WTC11 (cell line): ENCODE data around the gene RRAGD. TPM values are rescaled to one million over a fixed set of nuclear protein-coding genes. Genes with fewer than 3 reads are reported as not detected.
"Not testable (repeated sequence)": the region's sequence is repeated elsewhere in the genome, so short reads cannot be mapped to it uniquely, and the experiment has no call there.

Experiments
- ATAC-seq: fragments of 200-7000 bp; cut with Tn5 transposase; 2 replicates; pipeline ENCODE4 v1.10.0; 2021; ENCODE audit warnings: mild to moderate bottlenecking, moderate library complexity
- CTCF ChIA-PET: fragments of 300-600 bp; sonication (Branson Sonifier 250); formaldehyde crosslinking; loops from one replicate; lab custom pipeline; 2021; ENCODE audit warnings: antibody characterized with exemption; lab: Charles Lee
- POLR2A ChIA-PET: fragments of 350-600 bp; sonication (Branson Sonifier 250); formaldehyde crosslinking; loops from one replicate; lab custom pipeline; 2021; ENCODE audit warnings: antibody characterized with exemption; lab: Charles Lee
- DNase-seq: peaks from one replicate; pipeline ENCODE4 v3.0.0; 2021; ENCODE audit warnings: low spot score
- H3K27ac Mint-ChIP-seq: 2 replicates; pipeline ENCODE4 v1.8.0; 2021; ENCODE audit warnings: mixed read lengths
- H3K27me3 Mint-ChIP-seq: 2 replicates; pipeline ENCODE4 v1.8.0; 2021; ENCODE audit warnings: low read depth, mild to moderate bottlenecking, moderate library complexity, mixed read lengths
- H3K36me3 Mint-ChIP-seq: 2 replicates; pipeline ENCODE4 v1.8.0; 2021; ENCODE audit warnings: mixed read lengths
- H3K4me1 Mint-ChIP-seq: 2 replicates; pipeline ENCODE4 v1.8.0; 2022; ENCODE audit warnings: mixed read lengths
- H3K4me3 Mint-ChIP-seq: 2 replicates; pipeline ENCODE4 v1.8.0; 2021; ENCODE audit warnings: mild to moderate bottlenecking, moderate library complexity, mixed read lengths
- H3K9me3 Mint-ChIP-seq: 2 replicates; pipeline ENCODE4 v1.8.0; 2021; ENCODE audit warnings: mixed read lengths
- ATF1 ChIP-seq: sonication (generic); formaldehyde crosslinking; IDR thresholded peaks from 2 replicates; pipeline ENCODE4 v1.8.1; 2023; ENCODE audit warnings: mild to moderate bottlenecking, moderate library complexity, missing genetic modification reagents
- CREM ChIP-seq: sonication (generic); formaldehyde crosslinking; IDR thresholded peaks from 2 replicates; pipeline ENCODE4 v1.8.1; 2022; ENCODE audit warnings: mild to moderate bottlenecking, missing genetic modification reagents, moderate library complexity
- EMX1 ChIP-seq: fragments of 250-450 bp; sonication (Bioruptor Pico); IDR thresholded peaks from 2 replicates; pipeline ENCODE4 v1.8.0; 2021; ENCODE audit warnings: mild to moderate bottlenecking
- ETV6 ChIP-seq: sonication (generic); formaldehyde crosslinking; IDR thresholded peaks from 2 replicates; pipeline ENCODE4 v1.8.1; 2022; ENCODE audit warnings: mild to moderate bottlenecking, missing genetic modification reagents
- FOXP1 ChIP-seq: sonication (generic); formaldehyde crosslinking; IDR thresholded peaks from 2 replicates; pipeline ENCODE4 v1.8.0; 2022; ENCODE audit warnings: missing genetic modification reagents, mild to moderate bottlenecking, moderate library complexity, borderline replicate concordance
- GTF2I ChIP-seq: fragments of 250-450 bp; sonication (Bioruptor Pico); conservative IDR thresholded peaks from 2 replicates; pipeline ENCODE4 v1.4.0; 2021; ENCODE audit warnings: mild to moderate bottlenecking
- JUN ChIP-seq: sonication (generic); formaldehyde crosslinking; IDR thresholded peaks from 2 replicates; pipeline ENCODE4 v1.8.0; 2023; ENCODE audit warnings: mild to moderate bottlenecking, missing genetic modification reagents
- MYBL2 ChIP-seq: sonication (generic); formaldehyde crosslinking; IDR thresholded peaks from 2 replicates; pipeline ENCODE4 v1.8.1; 2023; ENCODE audit warnings: mild to moderate bottlenecking, moderate library complexity, missing genetic modification reagents
- NR3C1 ChIP-seq: sonication (generic); formaldehyde crosslinking; conservative IDR thresholded peaks from 2 replicates; pipeline ENCODE4 v1.8.1; 2023; ENCODE audit warnings: low read depth, mild to moderate bottlenecking, missing genetic modification reagents
- PRRX2 ChIP-seq: fragments of 250-450 bp; sonication (Bioruptor Pico); IDR thresholded peaks from 2 replicates; pipeline ENCODE4 v1.8.0; 2021; ENCODE audit warnings: mild to moderate bottlenecking
- SMAD3 ChIP-seq: sonication (generic); formaldehyde crosslinking; IDR thresholded peaks from 2 replicates; pipeline ENCODE4 v1.8.0; 2022; ENCODE audit warnings: missing genetic modification reagents, mild to moderate bottlenecking, borderline replicate concordance
- ZNF219 ChIP-seq: sonication (generic); formaldehyde crosslinking; IDR thresholded peaks from 2 replicates; pipeline ENCODE4 v1.8.0; 2023; ENCODE audit warnings: missing genetic modification reagents, mild to moderate bottlenecking, borderline replicate concordance
- ZNF263 ChIP-seq: sonication (generic); formaldehyde crosslinking; IDR thresholded peaks from 2 replicates; pipeline ENCODE4 v1.8.1; 2022; ENCODE audit warnings: low read depth, mild to moderate bottlenecking, moderate library complexity, missing genetic modification reagents
- ZNF396 ChIP-seq: fragments of 250-450 bp; sonication (Bioruptor Pico); IDR thresholded peaks from 2 replicates; pipeline ENCODE4 v1.8.0; 2021; ENCODE audit warnings: mild to moderate bottlenecking, moderate library complexity, borderline replicate concordance
- ZNF423 ChIP-seq: fragments of 250-450 bp; sonication (Bioruptor Pico); IDR thresholded peaks from 2 replicates; pipeline ENCODE4 v2.1.2; 2022; ENCODE audit warnings: mild to moderate bottlenecking, moderate library complexity
- ZNF671 ChIP-seq: fragments of 250-450 bp; sonication (Bioruptor Pico); IDR thresholded peaks from 2 replicates; pipeline ENCODE4 v1.8.0; 2021; ENCODE audit warnings: mild to moderate bottlenecking
- total RNA-seq: library from RNA; stranded (reverse); gene quantifications from 3 replicates; pipeline ENCODE4 v1.2.3, GENCODE V29; 2021
- TF ChIP-seq, protein P1 (sequence below): sonication (generic); formaldehyde crosslinking; IDR thresholded peaks from 2 replicates; pipeline ENCODE4 v1.8.1; 2022; ENCODE audit warnings: low read depth, missing genetic modification reagents, borderline replicate concordance
- TF ChIP-seq, protein P2 (sequence below): sonication (generic); formaldehyde crosslinking; IDR thresholded peaks from 2 replicates; pipeline ENCODE4 v1.8.0; 2023; ENCODE audit warnings: missing genetic modification reagents, mild to moderate bottlenecking, borderline replicate concordance
- TF ChIP-seq, protein P3 (sequence below): fragments of 250-450 bp; sonication (Bioruptor Pico); IDR thresholded peaks from 2 replicates; pipeline ENCODE4 v1.9.0; 2021; ENCODE audit warnings: moderate library complexity, mild to moderate bottlenecking, inconsistent platforms, borderline replicate concordance
- TF ChIP-seq, protein P4 (sequence below): sonication (generic); formaldehyde crosslinking; IDR thresholded peaks from 2 replicates; pipeline ENCODE4 v1.8.0; 2023; ENCODE audit warnings: mild to moderate bottlenecking, missing genetic modification reagents
- TF ChIP-seq, protein P5 (sequence below): sonication (generic); formaldehyde crosslinking; conservative IDR thresholded peaks from 2 replicates; pipeline ENCODE4 v1.8.1; 2022; ENCODE audit warnings: mild to moderate bottlenecking, missing genetic modification reagents

The RRAGD gene
- total RNA-seq, 1 experiment from 2014 or later = 25.4 TPM

DNA sequence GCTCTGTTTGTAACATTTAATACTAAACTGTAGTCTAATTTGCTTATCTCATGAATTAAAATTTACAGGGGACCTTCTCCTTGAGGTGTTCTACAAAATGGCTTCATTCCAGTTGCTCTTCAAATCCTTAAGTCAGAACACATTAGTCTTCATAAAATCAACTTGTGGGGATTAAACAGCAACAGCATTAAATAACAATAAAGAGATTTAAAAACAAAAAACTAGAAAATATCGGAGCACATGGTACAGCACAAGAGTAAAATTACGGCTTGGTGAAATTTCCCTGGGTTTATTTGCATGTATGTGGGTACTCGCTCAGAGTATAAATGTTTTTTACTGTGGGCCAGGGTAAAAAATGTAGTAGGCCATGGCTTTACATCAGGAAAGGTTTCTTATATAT, 12.0 kb downstream of the RRAGD start (continued):
- TF ChIP-seq ZNF396 (CRISPR knock-in tag) = no peak

DNA sequence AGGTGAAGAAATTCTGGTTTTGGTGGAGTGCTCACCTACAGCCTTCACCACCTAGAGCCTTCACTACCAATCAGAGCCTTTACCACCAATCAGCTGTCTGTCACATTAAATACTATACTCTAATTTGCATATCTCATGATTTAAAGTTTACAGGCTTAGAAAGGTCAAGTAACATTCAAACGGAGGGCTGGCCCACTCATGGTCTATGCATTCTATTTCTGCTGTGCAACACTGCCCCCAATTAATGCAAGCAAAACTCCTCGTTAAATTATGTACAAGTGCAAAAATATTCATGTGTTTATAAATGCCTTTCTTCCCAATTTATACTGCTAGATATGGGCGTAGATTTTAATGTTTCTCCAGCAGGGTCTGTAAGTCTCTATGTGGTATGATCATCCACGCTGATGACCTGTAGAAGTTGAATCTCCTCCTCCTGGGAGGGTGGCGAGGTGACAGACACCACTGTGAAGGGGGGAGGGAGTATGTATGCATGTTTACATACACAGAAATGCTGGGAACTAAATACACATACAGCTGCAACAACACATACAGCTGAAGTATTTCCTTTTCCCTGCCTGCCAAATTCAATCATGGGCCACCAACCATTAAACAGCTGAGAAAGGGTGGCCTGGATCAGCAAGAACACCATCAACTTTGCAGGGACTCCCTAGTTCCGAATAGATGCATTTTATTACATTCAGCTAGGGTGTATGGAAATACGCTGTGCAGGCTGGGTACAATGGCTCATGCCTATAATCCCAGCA, 13.1 kb downstream of the RRAGD start:
- TF ChIP-seq NR3C1 (CRISPR knock-in tag) = no peak
- TF ChIP-seq, protein P1, sequence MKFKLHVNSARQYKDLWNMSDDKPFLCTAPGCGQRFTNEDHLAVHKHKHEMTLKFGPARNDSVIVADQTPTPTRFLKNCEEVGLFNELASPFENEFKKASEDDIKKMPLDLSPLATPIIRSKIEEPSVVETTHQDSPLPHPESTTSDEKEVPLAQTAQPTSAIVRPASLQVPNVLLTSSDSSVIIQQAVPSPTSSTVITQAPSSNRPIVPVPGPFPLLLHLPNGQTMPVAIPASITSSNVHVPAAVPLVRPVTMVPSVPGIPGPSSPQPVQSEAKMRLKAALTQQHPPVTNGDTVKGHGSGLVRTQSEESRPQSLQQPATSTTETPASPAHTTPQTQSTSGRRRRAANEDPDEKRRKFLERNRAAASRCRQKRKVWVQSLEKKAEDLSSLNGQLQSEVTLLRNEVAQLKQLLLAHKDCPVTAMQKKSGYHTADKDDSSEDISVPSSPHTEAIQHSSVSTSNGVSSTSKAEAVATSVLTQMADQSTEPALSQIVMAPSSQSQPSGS = no peak
- no peak for TF ChIP-seq ATF1 (CRISPR knock-in tag)
- no peak for TF ChIP-seq ETV6 (CRISPR knock-in tag)
- no peak for TF ChIP-seq PRRX2 (CRISPR knock-in tag)
- no peak overlapping the region for H3K4me3 Mint-ChIP-seq
- ChIA-PET POLR2A (no interaction called here), CTCF (no interaction called here)
- no peaks in the 10 kb centered on the region for H3K9me3 Mint-ChIP-seq
- no peak overlapping the region for H3K27ac Mint-ChIP-seq
- ATAC-seq = no peak
- H3K27me3 Mint-ChIP-seq = no peaks in the 10 kb centered on the region
- DNase-seq = no peak
- H3K4me1 Mint-ChIP-seq = peaks cover 20% of the 10 kb centered on the region
- H3K36me3 Mint-ChIP-seq = no peaks in the 10 kb centered on the region

DNA sequence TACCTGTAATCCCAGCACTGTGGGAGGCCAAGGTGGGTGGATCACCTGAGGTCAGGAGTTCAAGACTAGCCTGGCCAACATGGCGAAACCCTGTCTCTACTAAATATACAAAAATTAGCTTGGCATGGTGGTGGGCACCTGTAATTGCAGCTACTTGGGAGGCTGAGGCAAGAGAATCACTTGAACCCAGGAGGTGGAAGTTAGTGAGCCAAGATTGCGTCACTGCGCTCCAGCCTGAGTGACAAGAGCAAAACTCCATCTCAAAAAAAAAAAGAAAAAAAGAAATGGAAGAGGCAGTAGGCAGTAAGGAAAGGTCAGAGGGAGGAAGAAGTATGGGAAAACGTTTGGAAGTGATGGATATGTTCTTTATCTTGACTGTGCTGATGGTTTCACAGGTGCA, 14.2 kb downstream of the RRAGD start:
- POLR2A ChIA-PET, H3K9me3 Mint-ChIP-seq, ATAC-seq, H3K4me3 Mint-ChIP-seq, H3K27me3 Mint-ChIP-seq, H3K36me3 Mint-ChIP-seq, H3K27ac Mint-ChIP-seq, DNase-seq: not testable (repeated sequence)
- H3K4me1 Mint-ChIP-seq = peaks cover 20% of the 10 kb centered on the region
- CTCF ChIA-PET = interaction anchor here (0.7 to 1.0 kb wide), 4 partner anchors 10 to 212 kb away, joined by 3 read pairs; no protein-coding TSS in a partner anchor

DNA sequence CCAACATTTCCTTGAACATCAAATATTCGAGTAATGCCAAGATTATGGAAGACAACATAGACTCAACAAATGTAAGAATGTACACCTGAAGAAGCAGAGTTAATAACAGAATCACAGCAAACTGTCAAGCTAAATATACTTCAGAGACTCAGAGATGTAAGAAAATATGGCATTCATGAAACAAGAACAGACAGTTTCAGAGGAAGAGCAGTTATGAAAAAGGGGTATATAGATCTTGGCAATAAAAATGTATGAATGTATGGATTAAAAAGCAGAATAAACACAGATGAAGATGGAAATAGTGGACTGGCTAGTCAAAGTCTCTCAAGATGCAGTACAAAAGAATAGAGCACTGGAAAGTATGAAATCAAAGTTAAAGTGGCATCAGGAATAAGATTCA, 18.4 kb downstream of the RRAGD start:
- Mint-ChIP-seq H3K27me3 (no peaks in the 10 kb centered on the region; the same call in 1 of the 2 replicates), H3K4me3 (no peak overlapping the region), H3K36me3 (no peaks in the 10 kb centered on the region), H3K9me3 (peaks cover 10% of the 10 kb centered on the region), H3K4me1 (no peaks in the 10 kb centered on the region), H3K27ac (no peak overlapping the region)
- no peak for ATAC-seq
- ChIA-PET CTCF (interaction anchor here (0.6 kb wide), 1 partner anchor 332 kb away, joined by 3 read pairs; no protein-coding TSS in a partner anchor), POLR2A (no interaction called here)
- no peak for DNase-seq
- TF ChIP-seq ZNF219 = no peak
- TF ChIP-seq JUN (CRISPR knock-in tag) = no peak
- TF ChIP-seq, protein P2, sequence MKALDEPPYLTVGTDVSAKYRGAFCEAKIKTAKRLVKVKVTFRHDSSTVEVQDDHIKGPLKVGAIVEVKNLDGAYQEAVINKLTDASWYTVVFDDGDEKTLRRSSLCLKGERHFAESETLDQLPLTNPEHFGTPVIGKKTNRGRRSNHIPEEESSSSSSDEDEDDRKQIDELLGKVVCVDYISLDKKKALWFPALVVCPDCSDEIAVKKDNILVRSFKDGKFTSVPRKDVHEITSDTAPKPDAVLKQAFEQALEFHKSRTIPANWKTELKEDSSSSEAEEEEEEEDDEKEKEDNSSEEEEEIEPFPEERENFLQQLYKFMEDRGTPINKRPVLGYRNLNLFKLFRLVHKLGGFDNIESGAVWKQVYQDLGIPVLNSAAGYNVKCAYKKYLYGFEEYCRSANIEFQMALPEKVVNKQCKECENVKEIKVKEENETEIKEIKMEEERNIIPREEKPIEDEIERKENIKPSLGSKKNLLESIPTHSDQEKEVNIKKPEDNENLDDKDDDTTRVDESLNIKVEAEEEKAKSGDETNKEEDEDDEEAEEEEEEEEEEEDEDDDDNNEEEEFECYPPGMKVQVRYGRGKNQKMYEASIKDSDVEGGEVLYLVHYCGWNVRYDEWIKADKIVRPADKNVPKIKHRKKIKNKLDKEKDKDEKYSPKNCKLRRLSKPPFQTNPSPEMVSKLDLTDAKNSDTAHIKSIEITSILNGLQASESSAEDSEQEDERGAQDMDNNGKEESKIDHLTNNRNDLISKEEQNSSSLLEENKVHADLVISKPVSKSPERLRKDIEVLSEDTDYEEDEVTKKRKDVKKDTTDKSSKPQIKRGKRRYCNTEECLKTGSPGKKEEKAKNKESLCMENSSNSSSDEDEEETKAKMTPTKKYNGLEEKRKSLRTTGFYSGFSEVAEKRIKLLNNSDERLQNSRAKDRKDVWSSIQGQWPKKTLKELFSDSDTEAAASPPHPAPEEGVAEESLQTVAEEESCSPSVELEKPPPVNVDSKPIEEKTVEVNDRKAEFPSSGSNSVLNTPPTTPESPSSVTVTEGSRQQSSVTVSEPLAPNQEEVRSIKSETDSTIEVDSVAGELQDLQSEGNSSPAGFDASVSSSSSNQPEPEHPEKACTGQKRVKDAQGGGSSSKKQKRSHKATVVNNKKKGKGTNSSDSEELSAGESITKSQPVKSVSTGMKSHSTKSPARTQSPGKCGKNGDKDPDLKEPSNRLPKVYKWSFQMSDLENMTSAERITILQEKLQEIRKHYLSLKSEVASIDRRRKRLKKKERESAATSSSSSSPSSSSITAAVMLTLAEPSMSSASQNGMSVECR = no peak
- TF ChIP-seq, protein P3, sequence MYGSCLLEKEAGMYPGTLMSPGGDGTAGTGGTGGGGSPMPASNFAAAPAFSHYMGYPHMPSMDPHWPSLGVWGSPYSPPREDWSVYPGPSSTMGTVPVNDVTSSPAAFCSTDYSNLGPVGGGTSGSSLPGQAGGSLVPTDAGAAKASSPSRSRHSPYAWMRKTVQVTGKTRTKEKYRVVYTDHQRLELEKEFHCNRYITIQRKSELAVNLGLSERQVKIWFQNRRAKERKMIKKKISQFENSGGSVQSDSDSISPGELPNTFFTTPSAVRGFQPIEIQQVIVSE (CRISPR knock-in tag) = no peak
- no peak for TF ChIP-seq ETV6 (CRISPR knock-in tag)
- TF ChIP-seq, protein P4, sequence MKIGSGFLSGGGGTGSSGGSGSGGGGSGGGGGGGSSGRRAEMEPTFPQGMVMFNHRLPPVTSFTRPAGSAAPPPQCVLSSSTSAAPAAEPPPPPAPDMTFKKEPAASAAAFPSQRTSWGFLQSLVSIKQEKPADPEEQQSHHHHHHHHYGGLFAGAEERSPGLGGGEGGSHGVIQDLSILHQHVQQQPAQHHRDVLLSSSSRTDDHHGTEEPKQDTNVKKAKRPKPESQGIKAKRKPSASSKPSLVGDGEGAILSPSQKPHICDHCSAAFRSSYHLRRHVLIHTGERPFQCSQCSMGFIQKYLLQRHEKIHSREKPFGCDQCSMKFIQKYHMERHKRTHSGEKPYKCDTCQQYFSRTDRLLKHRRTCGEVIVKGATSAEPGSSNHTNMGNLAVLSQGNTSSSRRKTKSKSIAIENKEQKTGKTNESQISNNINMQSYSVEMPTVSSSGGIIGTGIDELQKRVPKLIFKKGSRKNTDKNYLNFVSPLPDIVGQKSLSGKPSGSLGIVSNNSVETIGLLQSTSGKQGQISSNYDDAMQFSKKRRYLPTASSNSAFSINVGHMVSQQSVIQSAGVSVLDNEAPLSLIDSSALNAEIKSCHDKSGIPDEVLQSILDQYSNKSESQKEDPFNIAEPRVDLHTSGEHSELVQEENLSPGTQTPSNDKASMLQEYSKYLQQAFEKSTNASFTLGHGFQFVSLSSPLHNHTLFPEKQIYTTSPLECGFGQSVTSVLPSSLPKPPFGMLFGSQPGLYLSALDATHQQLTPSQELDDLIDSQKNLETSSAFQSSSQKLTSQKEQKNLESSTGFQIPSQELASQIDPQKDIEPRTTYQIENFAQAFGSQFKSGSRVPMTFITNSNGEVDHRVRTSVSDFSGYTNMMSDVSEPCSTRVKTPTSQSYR (CRISPR knock-in tag) = no peak
- no peak for TF ChIP-seq SMAD3 (CRISPR knock-in tag)
- TF ChIP-seq MYBL2 = no peak
- no peak for TF ChIP-seq GTF2I (CRISPR knock-in tag)
- TF ChIP-seq EMX1 (CRISPR knock-in tag) = no peak
- no peak for TF ChIP-seq CREM (CRISPR knock-in tag)
- TF ChIP-seq ZNF423 (CRISPR knock-in tag) = no peak
- no peak for TF ChIP-seq ZNF263 (CRISPR knock-in tag)
- TF ChIP-seq FOXP1 = no peak
- TF ChIP-seq, protein P5, sequence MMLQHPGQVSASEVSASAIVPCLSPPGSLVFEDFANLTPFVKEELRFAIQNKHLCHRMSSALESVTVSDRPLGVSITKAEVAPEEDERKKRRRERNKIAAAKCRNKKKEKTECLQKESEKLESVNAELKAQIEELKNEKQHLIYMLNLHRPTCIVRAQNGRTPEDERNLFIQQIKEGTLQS (CRISPR knock-in tag) = no peak
- no peak for TF ChIP-seq ZNF671 (CRISPR knock-in tag)
